Liver (tissue), 3 donors: Measurements from ENCODE around the gene BIRC6.
"Not testable (repeated sequence)": the region's sequence is repeated elsewhere in the genome, so short reads cannot be mapped to it uniquely, and the experiment has no call there.

ENCODE experiments used
- GABPA ChIP-seq, 2 donors: IDR thresholded peaks in 1 of 2; conservative IDR thresholded peaks in 1 of 2; 2 replicates each; pipeline ENCODE4 v1.6.1; 2016; ENCODE audit warnings: antibody characterized with exemption in 2 of 2, mild to moderate bottlenecking in 1 of 2, moderate library complexity in 1 of 2
- YY1 ChIP-seq: IDR thresholded peaks from 2 replicates; pipeline ENCODE4 v1.6.1; 2016; ENCODE audit warnings: antibody characterized with exemption, mild to moderate bottlenecking
- TF ChIP-seq, protein P1 (sequence below): fragments of 150-350 bp; IDR thresholded peaks from 2 replicates; pipeline ENCODE4 v1.5.1; 2017; ENCODE audit warnings: improper control_type of control experiment, low read depth, low read length; ENCODE audit not compliant: missing input control
- TF ChIP-seq, protein P2 (sequence below): IDR thresholded peaks from 2 replicates; pipeline ENCODE4 v1.6.1; 2016; ENCODE audit warnings: antibody characterized with exemption, mild to moderate bottlenecking
- TF ChIP-seq, protein P3 (sequence below): IDR thresholded peaks from 2 replicates; pipeline ENCODE4 v1.6.1; 2016; ENCODE audit warnings: antibody characterized with exemption
- donor health status: healthy.
- donor health status: healthy.

DNA sequence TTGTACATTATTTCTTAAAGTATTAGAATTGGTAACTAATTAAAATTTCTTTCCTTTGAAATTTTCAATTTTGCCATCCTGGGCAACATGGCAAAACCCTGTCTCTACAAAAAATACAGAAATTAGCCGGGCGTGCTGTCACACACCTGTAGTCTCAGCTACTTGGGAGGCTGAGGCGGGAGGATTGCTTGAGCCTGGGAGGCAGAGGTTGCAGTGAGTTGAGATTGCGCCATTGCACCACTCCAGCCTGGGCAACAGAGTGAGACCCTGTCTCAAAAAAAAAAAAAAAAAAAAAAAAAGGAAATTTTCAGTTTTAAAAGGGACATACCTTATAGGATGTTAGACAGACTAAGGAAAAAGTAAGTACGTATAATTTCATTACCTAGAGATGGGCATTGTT, 14.1 kb downstream of the BIRC6 start:
- TF ChIP-seq, protein P1, sequence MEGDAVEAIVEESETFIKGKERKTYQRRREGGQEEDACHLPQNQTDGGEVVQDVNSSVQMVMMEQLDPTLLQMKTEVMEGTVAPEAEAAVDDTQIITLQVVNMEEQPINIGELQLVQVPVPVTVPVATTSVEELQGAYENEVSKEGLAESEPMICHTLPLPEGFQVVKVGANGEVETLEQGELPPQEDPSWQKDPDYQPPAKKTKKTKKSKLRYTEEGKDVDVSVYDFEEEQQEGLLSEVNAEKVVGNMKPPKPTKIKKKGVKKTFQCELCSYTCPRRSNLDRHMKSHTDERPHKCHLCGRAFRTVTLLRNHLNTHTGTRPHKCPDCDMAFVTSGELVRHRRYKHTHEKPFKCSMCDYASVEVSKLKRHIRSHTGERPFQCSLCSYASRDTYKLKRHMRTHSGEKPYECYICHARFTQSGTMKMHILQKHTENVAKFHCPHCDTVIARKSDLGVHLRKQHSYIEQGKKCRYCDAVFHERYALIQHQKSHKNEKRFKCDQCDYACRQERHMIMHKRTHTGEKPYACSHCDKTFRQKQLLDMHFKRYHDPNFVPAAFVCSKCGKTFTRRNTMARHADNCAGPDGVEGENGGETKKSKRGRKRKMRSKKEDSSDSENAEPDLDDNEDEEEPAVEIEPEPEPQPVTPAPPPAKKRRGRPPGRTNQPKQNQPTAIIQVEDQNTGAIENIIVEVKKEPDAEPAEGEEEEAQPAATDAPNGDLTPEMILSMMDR, result not testable (repeated sequence)
- TF ChIP-seq, protein P2, sequence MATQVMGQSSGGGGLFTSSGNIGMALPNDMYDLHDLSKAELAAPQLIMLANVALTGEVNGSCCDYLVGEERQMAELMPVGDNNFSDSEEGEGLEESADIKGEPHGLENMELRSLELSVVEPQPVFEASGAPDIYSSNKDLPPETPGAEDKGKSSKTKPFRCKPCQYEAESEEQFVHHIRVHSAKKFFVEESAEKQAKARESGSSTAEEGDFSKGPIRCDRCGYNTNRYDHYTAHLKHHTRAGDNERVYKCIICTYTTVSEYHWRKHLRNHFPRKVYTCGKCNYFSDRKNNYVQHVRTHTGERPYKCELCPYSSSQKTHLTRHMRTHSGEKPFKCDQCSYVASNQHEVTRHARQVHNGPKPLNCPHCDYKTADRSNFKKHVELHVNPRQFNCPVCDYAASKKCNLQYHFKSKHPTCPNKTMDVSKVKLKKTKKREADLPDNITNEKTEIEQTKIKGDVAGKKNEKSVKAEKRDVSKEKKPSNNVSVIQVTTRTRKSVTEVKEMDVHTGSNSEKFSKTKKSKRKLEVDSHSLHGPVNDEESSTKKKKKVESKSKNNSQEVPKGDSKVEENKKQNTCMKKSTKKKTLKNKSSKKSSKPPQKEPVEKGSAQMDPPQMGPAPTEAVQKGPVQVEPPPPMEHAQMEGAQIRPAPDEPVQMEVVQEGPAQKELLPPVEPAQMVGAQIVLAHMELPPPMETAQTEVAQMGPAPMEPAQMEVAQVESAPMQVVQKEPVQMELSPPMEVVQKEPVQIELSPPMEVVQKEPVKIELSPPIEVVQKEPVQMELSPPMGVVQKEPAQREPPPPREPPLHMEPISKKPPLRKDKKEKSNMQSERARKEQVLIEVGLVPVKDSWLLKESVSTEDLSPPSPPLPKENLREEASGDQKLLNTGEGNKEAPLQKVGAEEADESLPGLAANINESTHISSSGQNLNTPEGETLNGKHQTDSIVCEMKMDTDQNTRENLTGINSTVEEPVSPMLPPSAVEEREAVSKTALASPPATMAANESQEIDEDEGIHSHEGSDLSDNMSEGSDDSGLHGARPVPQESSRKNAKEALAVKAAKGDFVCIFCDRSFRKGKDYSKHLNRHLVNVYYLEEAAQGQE, result not testable (repeated sequence)
- TF ChIP-seq, protein P3, sequence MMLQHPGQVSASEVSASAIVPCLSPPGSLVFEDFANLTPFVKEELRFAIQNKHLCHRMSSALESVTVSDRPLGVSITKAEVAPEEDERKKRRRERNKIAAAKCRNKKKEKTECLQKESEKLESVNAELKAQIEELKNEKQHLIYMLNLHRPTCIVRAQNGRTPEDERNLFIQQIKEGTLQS, result not testable (repeated sequence)
- TF ChIP-seq GABPA (IDR thresholded peaks at IDR 0.05 in 1 of 2, conservative IDR thresholded peaks at IDR 0.05 in 1 of 2); YY1: not testable (repeated sequence)
